HEK293T (cell line): ENCODE results near the gene MLNR.

Experiments used
- CTCF ChIA-PET: fragments of 350-600 bp; formaldehyde crosslinking; extraction: SDS; loops from one replicate; lab custom pipeline; 2021; ENCODE audit warnings: antibody characterized with exemption, inconsistent platforms; lab: Yijun Ruan, JAX
- POLR2A ChIA-PET: fragments of 350-600 bp; formaldehyde crosslinking; extraction: SDS; loops from one replicate; lab custom pipeline; 2020; ENCODE audit warnings: antibody characterized with exemption, inconsistent platforms; lab: Yijun Ruan, JAX
- DNase-seq: peaks from one replicate; pipeline ENCODE4 v3.0.0; 2012; ENCODE audit warnings: mixed read lengths; ENCODE audit errors: extremely low spot score
- ARNT ChIP-seq: fragments of 450-650 bp; IDR thresholded peaks from 2 replicates; pipeline ENCODE4 v1.6.1; 2017; ENCODE audit warnings: mild to moderate bottlenecking
- BHLHE40 ChIP-seq: fragments of 450-650 bp; IDR thresholded peaks from 2 replicates; pipeline ENCODE4 v1.6.1; 2016; ENCODE audit warnings: mild to moderate bottlenecking, moderate library complexity, borderline replicate concordance
- CTBP1 ChIP-seq: fragments of 450-650 bp; IDR thresholded peaks from 2 replicates; pipeline ENCODE4 v1.6.1; 2016; ENCODE audit warnings: borderline replicate concordance
- ELF4 ChIP-seq: fragments of 450-650 bp; IDR thresholded peaks from 2 replicates; pipeline ENCODE4 v1.6.1; 2017; ENCODE audit warnings: antibody characterized with exemption
- FOXA1 ChIP-seq: fragments of 450-650 bp; IDR thresholded peaks from 2 replicates; pipeline ENCODE4 v1.6.1; 2016; ENCODE audit warnings: mild to moderate bottlenecking
- FOXK2 ChIP-seq: fragments of 450-650 bp; IDR thresholded peaks from 2 replicates; pipeline ENCODE4 v1.6.1; 2016; ENCODE audit warnings: mild to moderate bottlenecking
- FOXM1 ChIP-seq: fragments of 450-650 bp; IDR thresholded peaks from 2 replicates; pipeline ENCODE4 v1.6.1; 2017; ENCODE audit warnings: mild to moderate bottlenecking, borderline replicate concordance
- HDGF ChIP-seq: fragments of 450-650 bp; IDR thresholded peaks from 2 replicates; pipeline ENCODE4 v1.6.1; 2017; ENCODE audit warnings: antibody characterized with exemption, borderline replicate concordance
- L3MBTL2 ChIP-seq: fragments of 450-650 bp; conservative IDR thresholded peaks from 2 replicates; pipeline ENCODE4 v1.6.1; 2016; ENCODE audit warnings: mild to moderate bottlenecking
- LEF1 ChIP-seq: fragments of 450-650 bp; IDR thresholded peaks from 2 replicates; pipeline ENCODE4 v1.6.1; 2017; ENCODE audit warnings: mild to moderate bottlenecking, borderline replicate concordance
- NFRKB ChIP-seq: fragments of 450-650 bp; IDR thresholded peaks from 2 replicates; pipeline ENCODE4 v1.6.1; 2016; ENCODE audit warnings: mild to moderate bottlenecking, moderate library complexity
- PKNOX1 ChIP-seq: fragments of 450-650 bp; IDR thresholded peaks from 2 replicates; pipeline ENCODE4 v1.6.1; 2016
- SP1 ChIP-seq: fragments of 450-650 bp; IDR thresholded peaks from 2 replicates; pipeline ENCODE4 v1.6.1; 2017
- SUZ12 ChIP-seq: fragments of 450-650 bp; IDR thresholded peaks from 2 replicates; pipeline ENCODE4 v1.6.1; 2016; ENCODE audit warnings: mild to moderate bottlenecking
- TARDBP ChIP-seq: fragments of 450-650 bp; IDR thresholded peaks from 2 replicates; pipeline ENCODE4 v1.6.1; 2016
- ZNF384 ChIP-seq: fragments of 450-650 bp; IDR thresholded peaks from 2 replicates; pipeline ENCODE4 v1.6.1; 2016

The MLNR gene

GRCh38 chr13:49219647-49220035, 497 bp upstream of the MLNR start:
- POLR2A ChIA-PET = no interaction called here
- peak; percentile 18 for DNase-seq
- CTCF ChIA-PET = no interaction called here
- TF ChIP-seq FOXK2 (no peak), TARDBP (no peak), FOXA1 (no peak), LEF1 (no peak), SUZ12 (no peak), L3MBTL2 (no peak; the same call in 1 of the 2 replicates), PKNOX1 (no peak), HDGF (no peak), BHLHE40 (no peak), SP1 (no peak), FOXM1 (no peak), ARNT (no peak), ELF4 (no peak), CTBP1 (no peak), NFRKB (no peak), ZNF384 (no peak)

- ChIA-PET CTCF (no interaction called here), POLR2A (no interaction called here)
- TF ChIP-seq BHLHE40 (no peak), TARDBP (no peak), NFRKB (no peak), SUZ12 (no peak), FOXK2 (no peak), ARNT (no peak), ZNF384 (no peak), CTBP1 (no peak), FOXM1 (no peak), SP1 (no peak), L3MBTL2 (no peak), FOXA1 (no peak), PKNOX1 (no peak), ELF4 (no peak), HDGF (no peak)
- DNase-seq = no peak
Observed at GRCh38 chr13:49220856-49221589, 885 bp downstream of the MLNR start.

GRCh38 chr13:49221590-49221965, 1.4 kb downstream of the MLNR start:
- no peak for DNase-seq
- ChIA-PET POLR2A (no interaction called here), CTCF (no interaction called here)
- TF ChIP-seq LEF1 = no peak
- TF ChIP-seq ELF4 = no peak
- TF ChIP-seq ZNF384 = no peak
- TF ChIP-seq NFRKB = no peak

- DNase-seq = no peak
- ChIA-PET CTCF (interaction anchor here (0.6 kb wide), 1 partner anchor 23 kb away, joined by 3 read pairs; no protein-coding TSS in a partner anchor), POLR2A (no interaction called here)
- no peak for TF ChIP-seq CTBP1
- no peak for TF ChIP-seq HDGF
- TF ChIP-seq FOXA1 = no peak
- TF ChIP-seq ARNT = no peak
- no peak for TF ChIP-seq SP1
- TF ChIP-seq TARDBP = no peak
Observed at GRCh38 chr13:49225223-49226042, 5.3 kb downstream of the MLNR start.

- POLR2A ChIA-PET = no interaction called here
- no peak for TF ChIP-seq ARNT
- TF ChIP-seq SP1 = no peak
- TF ChIP-seq NFRKB = no peak
- TF ChIP-seq CTBP1 = no peak
- no peak for TF ChIP-seq BHLHE40
- TF ChIP-seq LEF1 = no peak
- TF ChIP-seq ZNF384 = no peak
- TF ChIP-seq FOXA1 = no peak
- no peak for DNase-seq
- CTCF ChIA-PET = no interaction called here
Observed at GRCh38 chr13:49226613-49227012, 6.5 kb downstream of the MLNR start.

GRCh38 chr13:49234741-49235140, 14.6 kb downstream of the MLNR start:
- CTCF ChIA-PET = no interaction called here

More at GRCh38 chr13:49234741-49235140, 14.6 kb downstream of the MLNR start:
- TF ChIP-seq TARDBP (no peak), LEF1 (no peak), ZNF384 (no peak), FOXK2 (no peak), SP1 (no peak), CTBP1 (no peak), PKNOX1 (no peak), SUZ12 (no peak), NFRKB (no peak), FOXA1 (no peak), BHLHE40 (no peak), L3MBTL2 (no peak), FOXM1 (no peak), ELF4 (no peak), HDGF (no peak), ARNT (no peak)
- POLR2A ChIA-PET = no interaction called here
- DNase-seq = no peak
